Choroid plexus epithelial cell (primary cell): Measurements from ENCODE around the gene NDUFB5.

Source experiments
- DNase-seq: peaks from one replicate; pipeline ENCODE4 v3.0.0-alpha.2; 2010; ENCODE audit warnings: low read depth
- H3K4me3 ChIP-seq: 2 replicates; pipeline ENCODE4 v1.5.1; 2011; ENCODE audit warnings: low read depth, mild to moderate bottlenecking, control low read depth, low read length, moderate library complexity
- TF ChIP-seq, protein P1 (sequence below): conservative IDR thresholded peaks from 2 replicates; pipeline ENCODE4 v1.5.1; 2011; ENCODE audit warnings: low read depth, mild to moderate bottlenecking, control low read depth, inconsistent platforms, low read length, moderate library complexity

The NDUFB5 gene

DNA sequence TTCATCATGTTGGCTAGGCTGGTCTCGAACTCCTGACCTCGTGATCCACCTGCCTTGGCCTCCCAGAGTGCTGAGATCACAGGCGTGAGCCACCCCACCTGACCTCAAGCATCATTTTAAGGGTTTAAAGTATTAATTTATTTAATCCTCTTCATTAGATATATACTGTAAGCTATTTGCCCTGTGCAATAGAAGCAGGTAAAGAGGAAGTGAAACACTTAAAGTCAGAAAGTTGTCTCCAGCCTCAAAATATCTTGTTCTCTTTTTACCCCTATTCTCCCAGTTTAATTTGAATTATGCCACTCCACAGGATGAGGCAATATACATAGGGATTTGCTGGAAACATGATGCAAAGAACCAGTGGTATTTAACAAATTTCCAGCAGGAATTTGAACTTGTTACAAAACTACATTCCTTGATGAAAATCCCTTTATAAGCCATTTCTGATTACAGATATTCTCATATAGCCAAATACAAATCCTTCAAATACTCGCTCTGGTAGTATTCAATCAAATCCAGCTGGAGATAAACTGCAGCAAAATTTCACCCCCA is 2.0 kb downstream of the NDUFB5 start:
- DNase-seq = no peak
- TF ChIP-seq, protein P1, sequence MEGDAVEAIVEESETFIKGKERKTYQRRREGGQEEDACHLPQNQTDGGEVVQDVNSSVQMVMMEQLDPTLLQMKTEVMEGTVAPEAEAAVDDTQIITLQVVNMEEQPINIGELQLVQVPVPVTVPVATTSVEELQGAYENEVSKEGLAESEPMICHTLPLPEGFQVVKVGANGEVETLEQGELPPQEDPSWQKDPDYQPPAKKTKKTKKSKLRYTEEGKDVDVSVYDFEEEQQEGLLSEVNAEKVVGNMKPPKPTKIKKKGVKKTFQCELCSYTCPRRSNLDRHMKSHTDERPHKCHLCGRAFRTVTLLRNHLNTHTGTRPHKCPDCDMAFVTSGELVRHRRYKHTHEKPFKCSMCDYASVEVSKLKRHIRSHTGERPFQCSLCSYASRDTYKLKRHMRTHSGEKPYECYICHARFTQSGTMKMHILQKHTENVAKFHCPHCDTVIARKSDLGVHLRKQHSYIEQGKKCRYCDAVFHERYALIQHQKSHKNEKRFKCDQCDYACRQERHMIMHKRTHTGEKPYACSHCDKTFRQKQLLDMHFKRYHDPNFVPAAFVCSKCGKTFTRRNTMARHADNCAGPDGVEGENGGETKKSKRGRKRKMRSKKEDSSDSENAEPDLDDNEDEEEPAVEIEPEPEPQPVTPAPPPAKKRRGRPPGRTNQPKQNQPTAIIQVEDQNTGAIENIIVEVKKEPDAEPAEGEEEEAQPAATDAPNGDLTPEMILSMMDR = no peak
- no peak overlapping the region for H3K4me3 ChIP-seq

DNA sequence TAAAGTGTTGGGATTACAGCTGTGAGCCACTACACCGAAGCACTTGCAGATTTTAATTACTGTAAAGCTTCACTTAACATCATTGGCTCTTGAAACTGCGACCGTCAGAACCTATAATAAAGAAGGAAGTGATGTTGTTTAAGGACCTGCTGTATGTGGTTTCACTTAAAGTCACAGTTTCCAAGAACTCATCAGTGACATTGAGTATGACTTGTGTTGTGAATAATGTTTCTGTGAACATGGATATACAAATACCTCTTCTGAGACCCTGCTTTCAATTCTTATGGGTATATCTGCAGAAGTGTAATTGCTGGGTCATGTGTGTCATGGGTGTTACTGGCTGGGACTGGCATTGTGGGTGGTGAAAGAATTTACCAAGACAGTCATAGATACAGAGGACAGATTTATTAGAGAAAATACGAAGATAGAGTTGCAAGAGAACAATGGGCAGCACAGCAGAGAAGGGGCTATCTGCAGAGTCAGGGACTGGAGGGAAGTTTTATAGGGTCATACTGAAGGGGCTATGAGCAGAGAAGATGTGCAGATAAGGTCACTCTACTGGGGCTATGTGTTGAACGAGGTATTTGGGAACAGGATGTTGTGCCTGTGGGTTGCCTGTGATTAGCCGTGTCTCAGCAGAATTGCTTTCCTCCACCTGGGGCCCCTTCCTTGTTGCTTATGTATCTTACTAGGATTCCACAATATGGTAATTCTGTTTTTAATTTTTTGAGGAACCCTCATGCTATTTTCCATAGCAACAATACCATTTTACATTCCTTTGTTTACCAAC is 4.5 kb downstream of the NDUFB5 start:
- H3K4me3 ChIP-seq = no peak overlapping the region
- DNase-seq = no peak
- TF ChIP-seq, protein P1 = no peak

DNA sequence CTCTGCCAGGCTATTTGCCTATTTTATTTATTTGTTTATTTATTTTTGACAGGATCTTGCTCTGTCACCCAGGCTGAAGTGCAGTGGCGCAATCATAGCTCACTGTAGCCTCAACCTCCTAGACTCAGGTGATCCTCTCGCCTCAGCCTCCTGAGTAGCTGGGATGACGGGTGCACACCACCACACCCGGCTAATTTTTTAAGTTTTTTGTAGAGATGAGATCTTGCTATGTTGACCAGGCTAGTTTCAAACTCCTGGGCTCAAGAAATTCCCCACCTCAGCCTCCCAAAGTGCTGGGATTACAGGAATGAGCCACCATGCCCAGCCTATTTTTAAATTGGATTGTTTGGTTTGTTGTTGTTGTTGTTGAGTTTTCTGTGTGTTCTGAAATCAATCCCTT is 5.5 kb downstream of the NDUFB5 start:
- no peak overlapping the region for H3K4me3 ChIP-seq
- no peak for DNase-seq
- TF ChIP-seq, protein P1 = no peak

DNA sequence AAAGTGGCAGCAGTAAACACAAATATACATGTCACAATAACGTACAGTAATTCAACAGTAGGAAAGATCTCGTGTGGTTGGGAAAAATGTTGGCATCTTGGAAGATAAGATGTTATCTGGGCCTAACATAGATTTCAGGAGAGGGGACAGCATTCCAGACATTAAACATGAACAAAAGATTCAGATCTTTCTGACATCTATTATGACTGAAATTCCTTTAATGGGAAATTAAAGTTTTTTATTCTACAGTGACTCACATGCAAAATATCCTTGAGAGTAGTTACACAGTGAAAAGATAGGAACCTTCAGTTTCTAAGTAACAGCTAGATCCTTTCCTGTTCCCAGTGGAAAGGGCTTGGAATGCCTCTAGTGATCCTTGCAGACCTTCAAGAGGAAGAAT is 9.2 kb downstream of the NDUFB5 start:
- H3K4me3 ChIP-seq = no peak overlapping the region
- peak; percentile 35 for DNase-seq

DNA sequence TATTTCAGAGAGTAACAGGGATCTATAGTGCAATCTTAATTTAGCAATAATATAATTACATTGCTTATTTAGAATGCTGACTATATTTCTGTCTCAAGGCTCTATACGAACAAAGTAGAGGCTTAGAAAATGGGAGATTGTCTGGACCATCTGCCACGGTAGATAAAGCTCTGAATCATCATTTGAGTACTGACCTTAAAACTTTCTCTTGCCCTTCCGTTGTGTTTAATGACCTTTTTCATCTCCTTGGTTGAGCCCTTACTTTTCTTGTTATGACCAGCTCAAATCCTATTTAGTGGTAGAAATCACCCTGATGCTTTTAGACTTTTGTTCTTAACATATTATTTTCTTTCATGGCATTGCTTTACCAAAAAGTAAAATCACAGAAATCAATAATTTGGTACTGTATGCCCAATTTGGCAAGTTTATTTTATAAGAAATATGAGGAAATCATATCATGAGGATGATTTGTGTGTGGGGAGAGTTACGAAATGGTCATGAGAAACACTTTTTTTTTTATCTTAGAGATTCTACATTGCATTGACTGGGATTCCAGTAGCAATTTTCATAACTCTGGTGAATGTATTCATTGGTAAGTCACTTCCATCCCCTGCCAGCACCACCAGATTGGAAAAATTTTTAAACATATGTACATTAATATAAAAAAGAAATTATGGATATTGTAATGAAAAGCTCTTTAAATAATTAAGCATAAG is 11.0 kb downstream of the NDUFB5 start:
- DNase-seq = peak; percentile 63
- TF ChIP-seq, protein P1 = no peak
- no peak overlapping the region for H3K4me3 ChIP-seq

More for the DNA sequence above, 9.2 kb downstream of the NDUFB5 start:
- TF ChIP-seq, protein P1 = no peak

DNA sequence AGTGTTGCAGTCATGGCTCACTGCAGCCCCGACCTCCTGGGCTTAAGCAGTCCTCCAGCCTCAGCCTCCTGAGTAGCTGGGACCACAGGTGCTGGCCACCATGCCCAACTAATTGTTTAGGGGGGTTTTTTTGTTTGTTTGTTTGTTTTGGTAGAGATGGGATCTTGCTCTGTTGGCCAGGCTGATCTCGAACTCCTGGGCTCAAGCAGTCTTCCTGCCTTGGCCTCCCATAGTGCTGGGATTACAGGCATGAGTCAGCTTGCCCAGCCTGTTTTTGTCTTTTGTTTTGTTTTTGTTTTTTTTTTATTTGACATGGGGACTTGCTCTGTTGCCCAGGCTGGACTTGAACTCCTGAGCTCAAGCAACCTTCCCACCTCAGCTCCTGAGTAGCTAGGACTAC is 17.4 kb downstream of the NDUFB5 start:
- TF ChIP-seq, protein P1 = no peak
- no peak for DNase-seq
- H3K4me3 ChIP-seq = no peak overlapping the region

DNA sequence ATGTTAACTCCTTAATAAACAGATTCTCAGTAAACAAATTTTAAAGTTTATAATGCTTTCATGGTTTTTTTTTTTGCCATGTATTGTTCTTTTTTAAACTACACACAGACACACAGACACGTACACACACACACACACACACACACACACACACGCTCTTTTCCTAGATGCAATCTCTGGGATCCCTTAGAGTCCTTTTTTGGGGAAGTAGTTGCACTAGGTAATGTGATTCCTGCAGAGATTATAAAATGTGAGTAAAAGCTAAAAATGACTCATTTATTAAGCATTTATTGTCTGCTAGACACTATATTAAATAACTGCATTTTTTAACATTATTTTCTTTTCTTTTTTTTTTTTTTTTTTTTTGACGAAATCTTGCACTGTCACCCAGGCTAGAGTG is 19.9 kb downstream of the NDUFB5 start:
- peak; percentile 15 for DNase-seq
- TF ChIP-seq, protein P1 = no peak
- no peak overlapping the region for H3K4me3 ChIP-seq
